ENCODE data around the gene DNAJB5.

DNA sequence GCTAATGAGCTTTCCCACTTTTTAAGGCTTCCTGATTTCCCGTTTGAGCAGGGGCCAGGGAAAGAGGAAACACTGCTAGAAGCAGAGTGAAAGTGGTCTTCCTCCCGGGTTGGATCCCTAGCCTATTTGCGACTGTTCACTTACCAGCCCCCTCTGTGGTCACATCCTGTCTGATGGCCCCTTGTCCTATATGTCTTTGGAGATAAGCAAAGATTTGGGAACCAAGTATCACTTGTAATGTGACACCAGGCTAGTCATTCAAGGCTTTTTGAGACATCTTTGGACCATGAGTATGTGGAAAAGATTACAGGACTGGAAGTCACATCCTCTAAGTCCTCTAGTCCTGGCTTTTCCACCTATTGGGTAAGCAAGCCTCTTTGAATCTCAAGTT, 6.1 kb downstream of the DNAJB5 start:
- TF ChIP-seq CTCF (IDR thresholded peaks at IDR 0.05) (no peak), POLR2A (IDR thresholded peaks at IDR 0.05) (no peak)
